HepG2 (cell line): Measurements from ENCODE around the gene INO80B. TPM values are rescaled to one million over a fixed set of nuclear protein-coding genes. Genes with fewer than 3 reads are reported as not detected.
A peak's percentile ranks its signal among the peaks of the same experiment; 100 is the strongest.

ENCODE experiments used
- ARID4A ChIP-seq: sonication (generic); formaldehyde crosslinking; IDR thresholded peaks from 2 replicates; pipeline ENCODE4 v1.5.0; 2020; ENCODE audit warnings: mild to moderate bottlenecking, missing genetic modification reagents, borderline replicate concordance
- EHMT2 ChIP-seq: fragments of 200-600 bp; sonication (generic); IDR thresholded peaks from 2 replicates; pipeline ENCODE4 v1.7.0; 2017; ENCODE audit warnings: antibody characterized with exemption, low read depth, low read length, borderline replicate concordance
- GPN1 ChIP-seq: sonication (generic); formaldehyde crosslinking; IDR thresholded peaks from 2 replicates; pipeline ENCODE4 v1.5.1; 2020; ENCODE audit warnings: missing genetic modification reagents, borderline replicate concordance
- GRHL1 ChIP-seq: sonication (generic); formaldehyde crosslinking; conservative IDR thresholded peaks from 2 replicates; pipeline ENCODE4 v1.8.0; 2022; ENCODE audit warnings: missing genetic modification reagents
- HDAC1 ChIP-seq: sonication (generic); formaldehyde crosslinking; IDR thresholded peaks from 2 replicates; pipeline ENCODE4 v1.5.1; 2020; ENCODE audit warnings: mild to moderate bottlenecking, missing genetic modification reagents
- LCORL ChIP-seq, 2 experiments: fragments of 450-650 bp in 1 of 2; sonication (generic) in 1 of 2; formaldehyde crosslinking in 1 of 2; IDR thresholded peaks; 2 replicates each; pipeline versions ENCODE4 v1.5.0 to v1.6.1; 2017 to 2020; ENCODE audit warnings: antibody characterized with exemption in 1 of 2, missing genetic modification reagents in 1 of 2
- MEF2D ChIP-seq: sonication (generic); formaldehyde crosslinking; IDR thresholded peaks from 2 replicates; pipeline ENCODE4 v1.5.1; 2020; ENCODE audit warnings: mild to moderate bottlenecking, missing genetic modification reagents
- NFE2 ChIP-seq: sonication (generic); formaldehyde crosslinking; IDR thresholded peaks from 2 replicates; pipeline ENCODE4 v1.4.0; 2020; ENCODE audit warnings: missing genetic modification reagents
- NFE2L1 ChIP-seq: sonication (generic); formaldehyde crosslinking; IDR thresholded peaks from 2 replicates; pipeline ENCODE4 v1.4.0; 2020; ENCODE audit warnings: missing genetic modification reagents, mild to moderate bottlenecking, borderline replicate concordance
- SIN3A ChIP-seq: IDR thresholded peaks from 2 replicates; pipeline ENCODE4 v1.6.1; 2011; ENCODE audit warnings: low read depth, mild to moderate bottlenecking, control low read depth, low read length, borderline replicate concordance
- SRSF9 ChIP-seq: fragments of 200-400 bp; formaldehyde crosslinking; IDR thresholded peaks from 2 replicates; pipeline ENCODE4 v1.6.1; 2018; ENCODE audit warnings: borderline replicate concordance, mild to moderate bottlenecking, low read depth, low read length; ENCODE audit not compliant: insufficient read depth, poor library complexity, severe bottlenecking
- YEATS4 ChIP-seq: sonication (generic); formaldehyde crosslinking; IDR thresholded peaks from 2 replicates; pipeline ENCODE4 v1.4.0; 2020; ENCODE audit warnings: missing genetic modification reagents, borderline replicate concordance
- ZBTB3 ChIP-seq: sonication (generic); formaldehyde crosslinking; IDR thresholded peaks from 2 replicates; pipeline ENCODE4 v1.4.0; 2020; ENCODE audit warnings: low read depth, mild to moderate bottlenecking, moderate library complexity, missing genetic modification reagents, borderline replicate concordance
- polyA plus RNA-seq, 8 experiments: library from polyadenylated mRNA; depleted of rRNA in 3 of 8; stranded (reverse) in 7 of 8; unstranded in 1 of 8; fragments of >200 nt; fragmentation: Illumina TruSeq in 4 of 8; extraction: Trizol in 4 of 8; gene quantifications; 2 replicates each; pipeline versions ENCODE4 v1.2.1 to v1.2.3, GENCODE V29; 2011 to 2016; ENCODE audit warnings: low read depth in 4 of 8, missing spikeins in 1 of 8, mixed read lengths in 1 of 8; ENCODE audit not compliant: insufficient read depth in 1 of 8
- total RNA-seq, 5 experiments: library from RNA; depleted of rRNA; stranded (reverse); fragments of >200 nt; fragmentation: Illumina TruSeq; extraction: Trizol; gene quantifications; 2 replicates each; pipeline ENCODE4 v1.2.3, GENCODE V29; 2016; ENCODE audit warnings: low read depth in 1 of 5
- TF ChIP-seq, protein P1 (sequence below): sonication (generic); formaldehyde crosslinking; IDR thresholded peaks from 2 replicates; pipeline ENCODE4 v1.4.0; 2020; ENCODE audit warnings: low read depth, missing genetic modification reagents

Gene INO80B
- total and polyA plus RNA-seq, 2 of the 13 experiments (the other 11 are each of a cell fraction or from before 2014, with no cell fraction given): 6.2 to 14.5 TPM

GRCh38 chr2:74472086-74472944, 17.4 kb downstream of the INO80B start, which contains the start of gene MRPL53 (continued):
- TF ChIP-seq, protein P1, sequence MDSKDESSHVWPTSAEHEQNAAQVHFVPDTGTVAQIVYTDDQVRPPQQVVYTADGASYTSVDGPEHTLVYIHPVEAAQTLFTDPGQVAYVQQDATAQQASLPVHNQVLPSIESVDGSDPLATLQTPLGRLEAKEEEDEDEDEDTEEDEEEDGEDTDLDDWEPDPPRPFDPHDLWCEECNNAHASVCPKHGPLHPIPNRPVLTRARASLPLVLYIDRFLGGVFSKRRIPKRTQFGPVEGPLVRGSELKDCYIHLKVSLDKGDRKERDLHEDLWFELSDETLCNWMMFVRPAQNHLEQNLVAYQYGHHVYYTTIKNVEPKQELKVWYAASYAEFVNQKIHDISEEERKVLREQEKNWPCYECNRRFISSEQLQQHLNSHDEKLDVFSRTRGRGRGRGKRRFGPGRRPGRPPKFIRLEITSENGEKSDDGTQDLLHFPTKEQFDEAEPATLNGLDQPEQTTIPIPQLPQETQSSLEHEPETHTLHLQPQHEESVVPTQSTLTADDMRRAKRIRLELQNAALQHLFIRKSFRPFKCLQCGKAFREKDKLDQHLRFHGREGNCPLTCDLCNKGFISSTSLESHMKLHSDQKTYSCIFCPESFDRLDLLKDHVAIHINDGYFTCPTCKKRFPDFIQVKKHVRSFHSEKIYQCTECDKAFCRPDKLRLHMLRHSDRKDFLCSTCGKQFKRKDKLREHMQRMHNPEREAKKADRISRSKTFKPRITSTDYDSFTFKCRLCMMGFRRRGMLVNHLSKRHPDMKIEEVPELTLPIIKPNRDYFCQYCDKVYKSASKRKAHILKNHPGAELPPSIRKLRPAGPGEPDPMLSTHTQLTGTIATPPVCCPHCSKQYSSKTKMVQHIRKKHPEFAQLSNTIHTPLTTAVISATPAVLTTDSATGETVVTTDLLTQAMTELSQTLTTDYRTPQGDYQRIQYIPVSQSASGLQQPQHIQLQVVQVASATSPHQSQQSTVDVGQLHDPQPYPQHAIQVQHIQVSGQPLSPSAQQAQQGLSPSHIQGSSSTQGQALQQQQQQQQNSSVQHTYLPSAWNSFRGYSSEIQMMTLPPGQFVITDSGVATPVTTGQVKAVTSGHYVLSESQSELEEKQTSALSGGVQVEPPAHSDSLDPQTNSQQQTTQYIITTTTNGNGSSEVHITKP (CRISPR knock-in tag): peak; percentile 55; the same call in 1 of the 2 replicates
- peak; percentile 69 for TF ChIP-seq ZBTB3
- TF ChIP-seq MEF2D (CRISPR knock-in tag): peak; percentile 96
- no peak; the same call in 1 of the 2 replicates for TF ChIP-seq EHMT2
- no peak for TF ChIP-seq GRHL1
- no peak for TF ChIP-seq SRSF9
- peak; percentile 97 for TF ChIP-seq YEATS4 (CRISPR knock-in tag)
- TF ChIP-seq GPN1 (CRISPR knock-in tag): no peak; the same call in 1 of the 2 replicates
- peak; percentile 99 for TF ChIP-seq ARID4A (CRISPR knock-in tag)
- TF ChIP-seq HDAC1: peak; percentile 98
- no peak; the same call in 1 of the 2 replicates for TF ChIP-seq NFE2 (CRISPR knock-in tag)
- TF ChIP-seq NFE2L1: no peak; the same call in 1 of the 2 replicates
- TF ChIP-seq SIN3A: peak; percentile 88
- TF ChIP-seq LCORL (IDR thresholded peaks at IDR 0.05): no peak
- peak; percentile 89 for TF ChIP-seq LCORL (CRISPR knock-in tag; IDR thresholded peaks at IDR 0.05)
